NOMO-1 treated with dmso at 0.1 percent for 144 hours (cell line): ENCODE data around the gene GAGE10.
A peak's percentile ranks its signal among the peaks of the same experiment; 100 is the strongest.

Source experiments
- DNase-seq: peaks from one replicate; lab custom pipeline; 2025; ENCODE audit not compliant: unreplicated experiment; lab: John Stamatoyannopoulos, UW

The GAGE10 gene, protein sequence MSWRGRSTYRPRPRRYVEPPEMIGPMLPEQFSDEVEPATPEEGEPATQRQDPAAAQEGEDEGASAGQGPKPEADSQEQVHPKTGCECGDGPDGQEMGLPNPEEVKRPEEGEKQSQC

DNA sequence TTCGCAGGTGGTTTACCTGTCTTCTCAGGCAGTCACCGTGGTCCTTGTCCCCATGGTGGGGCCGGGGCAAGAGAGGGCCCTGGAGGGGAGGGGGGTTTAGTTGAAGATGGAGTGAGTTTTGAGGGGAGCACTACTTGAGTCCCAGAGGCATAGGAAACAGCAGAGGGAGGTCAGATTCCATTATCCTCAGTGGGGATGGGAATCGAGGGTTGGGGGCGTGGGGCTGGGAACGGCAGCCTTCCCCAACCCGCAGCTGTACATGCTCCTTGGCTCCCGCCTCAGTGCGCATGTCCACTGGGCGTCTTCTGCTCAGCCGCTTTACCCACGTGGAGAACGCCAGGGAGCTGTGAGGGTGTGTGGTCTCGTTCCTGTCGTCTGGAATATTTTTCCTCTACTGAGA, at the start of gene GAGE10:
GAGE10 (plus strand) TSS at position 301 of the 400 bp plus-strand sequence. CDS start 1,214 bp downstream, outside the sequence.
- no peak for DNase-seq

DNA sequence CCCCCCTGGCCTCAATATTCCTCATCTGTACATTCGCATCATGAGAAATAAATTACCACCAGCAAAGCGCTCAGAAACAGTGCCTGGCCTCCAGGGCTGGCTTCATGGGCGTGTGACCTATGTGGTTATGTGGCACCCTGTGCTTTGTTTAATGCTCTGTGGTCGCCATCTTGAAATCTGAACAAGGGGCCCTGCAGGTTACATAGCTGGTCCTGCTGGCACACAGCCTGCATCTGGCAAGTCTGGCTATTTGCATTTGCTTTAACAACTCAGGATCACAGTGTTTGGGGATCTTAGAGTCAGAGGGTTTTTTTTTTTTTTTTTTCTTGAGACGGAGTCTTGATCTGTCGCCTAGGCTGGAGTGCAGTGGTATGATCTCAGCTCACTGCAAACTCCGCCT, 48.8 kb upstream of the GAGE10 start:
- no peak for DNase-seq

DNA sequence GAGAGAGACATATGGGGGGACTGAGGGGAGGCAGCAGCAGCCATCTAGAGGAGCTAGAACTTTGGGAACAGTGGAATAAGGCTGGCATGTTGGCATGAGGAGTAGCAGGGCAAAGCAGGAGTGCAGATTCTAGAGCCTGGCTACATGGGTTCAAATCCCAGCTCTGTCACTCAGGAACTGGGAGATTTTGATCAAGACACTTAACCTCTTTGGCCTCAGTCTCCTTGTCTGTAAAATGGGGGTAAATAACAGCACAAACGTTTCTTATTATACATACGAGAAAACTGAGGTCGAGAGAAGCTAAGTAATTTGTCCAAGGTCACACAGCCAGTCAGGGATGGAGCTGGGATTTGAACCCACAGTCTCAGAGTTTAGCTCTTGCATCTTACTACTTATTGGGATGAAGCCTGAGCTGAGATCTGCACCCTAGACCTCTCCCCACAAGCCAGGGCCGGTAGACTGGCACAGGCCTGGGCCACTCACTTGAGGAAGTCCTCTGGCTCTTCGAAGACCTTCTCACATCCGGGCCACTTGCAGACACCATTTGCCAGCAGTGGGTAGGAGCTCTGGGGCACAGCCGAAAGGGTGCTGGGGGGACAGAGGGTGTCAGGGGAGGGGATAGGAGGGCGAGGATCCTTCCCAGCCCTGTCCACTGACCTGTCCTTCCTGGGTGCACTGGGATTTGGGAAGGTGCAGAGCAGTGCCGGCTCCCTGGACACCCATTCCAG, 47.0 kb upstream of the GAGE10 start:
- no peak for DNase-seq

DNA sequence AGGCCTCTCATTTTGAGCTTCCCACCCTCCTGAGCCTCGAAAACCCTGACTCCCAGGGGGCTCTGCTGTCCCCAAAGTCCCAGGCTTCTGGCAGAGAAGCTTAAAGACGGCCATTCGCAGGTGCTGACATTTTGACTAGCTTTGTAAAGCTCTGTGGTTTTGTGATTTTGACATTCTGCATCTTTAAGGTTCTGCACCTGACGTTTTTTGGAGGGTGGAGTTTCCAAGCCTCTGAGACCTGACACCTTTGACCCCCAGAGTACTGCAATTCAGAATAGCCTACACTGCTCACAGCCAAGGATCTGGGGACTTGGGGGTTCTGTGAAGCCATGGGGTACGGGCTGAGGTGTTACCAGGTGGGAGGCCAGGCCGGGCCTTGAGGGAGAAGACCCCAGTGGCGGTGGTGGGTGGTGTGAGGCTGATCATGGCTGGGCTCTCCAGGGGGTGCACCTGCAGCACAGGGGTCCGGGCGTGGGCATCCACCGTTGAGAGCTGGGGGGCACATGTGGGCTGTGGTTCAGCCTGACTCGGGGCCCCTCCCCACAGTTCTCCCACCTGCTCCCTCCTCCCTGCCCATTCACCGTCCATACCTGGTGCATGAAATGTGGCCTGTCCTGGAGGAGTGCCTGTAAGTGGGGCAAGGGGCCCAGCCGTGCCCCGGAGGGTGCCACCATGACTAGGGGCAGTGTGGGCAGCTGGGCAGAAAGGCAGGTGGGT, 46.2 kb upstream of the GAGE10 start:
- no peak for DNase-seq

DNA sequence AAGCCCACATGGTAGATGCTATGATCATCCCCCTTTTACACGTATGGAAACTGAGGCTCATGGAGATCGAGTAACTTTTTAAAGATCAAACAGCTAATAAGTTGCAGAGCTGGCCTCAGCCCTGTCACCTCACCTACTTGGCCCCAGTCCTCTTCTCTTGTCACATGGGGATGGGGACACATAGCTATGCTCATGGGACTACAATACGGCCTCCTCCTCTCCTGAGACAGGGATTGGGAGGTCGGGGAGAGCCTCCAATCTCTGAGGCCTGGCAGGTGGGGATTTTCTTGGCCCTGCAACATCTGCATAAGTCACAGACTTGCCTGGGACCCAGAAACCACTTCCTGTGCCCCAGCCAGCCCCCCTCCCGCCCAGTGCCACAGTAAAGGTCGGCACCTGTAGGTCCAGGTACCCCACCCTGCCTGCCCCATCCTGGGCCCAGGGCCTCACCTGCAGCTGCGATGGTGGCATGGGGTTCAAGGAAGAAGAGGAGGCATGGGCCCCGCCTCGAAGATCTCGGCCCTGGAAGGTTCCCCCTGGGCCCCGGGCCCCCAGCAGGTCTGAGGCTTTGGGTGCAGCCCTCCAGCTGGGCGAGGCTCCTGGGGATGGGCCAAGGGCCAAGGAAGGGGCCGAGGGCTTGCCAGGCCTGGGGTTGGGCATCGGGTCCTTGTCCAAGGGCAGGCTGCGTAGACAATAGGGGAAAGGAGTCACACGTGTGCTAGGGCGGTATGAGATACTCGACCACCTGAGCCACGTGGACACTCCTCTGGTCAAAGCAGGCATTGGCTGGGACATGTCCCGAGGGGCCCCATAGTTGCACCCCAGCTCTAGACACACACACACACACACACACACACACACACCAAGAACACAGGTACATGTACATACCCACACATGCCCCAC, 45.3 kb upstream of the GAGE10 start:
- no peak for DNase-seq

DNA sequence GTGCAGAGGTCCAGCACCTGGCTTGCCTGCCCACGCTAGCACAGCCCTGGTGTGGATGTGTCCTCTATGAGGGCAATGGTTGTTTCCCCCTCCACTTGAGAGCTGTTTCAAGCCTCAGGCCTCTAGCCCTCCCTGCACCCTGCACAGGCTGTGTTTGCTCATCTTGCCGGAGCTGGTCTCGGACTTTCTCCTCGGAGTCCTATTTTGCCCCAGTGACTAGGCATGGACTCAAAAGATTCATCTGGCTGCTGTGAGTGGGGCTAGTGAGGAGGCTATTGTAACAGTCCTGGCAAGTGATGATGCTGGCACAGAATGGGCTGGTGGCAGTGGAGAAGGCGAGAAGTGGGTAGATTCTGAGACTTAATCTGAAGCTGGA, 44.7 kb upstream of the GAGE10 start:
- no peak for DNase-seq

DNA sequence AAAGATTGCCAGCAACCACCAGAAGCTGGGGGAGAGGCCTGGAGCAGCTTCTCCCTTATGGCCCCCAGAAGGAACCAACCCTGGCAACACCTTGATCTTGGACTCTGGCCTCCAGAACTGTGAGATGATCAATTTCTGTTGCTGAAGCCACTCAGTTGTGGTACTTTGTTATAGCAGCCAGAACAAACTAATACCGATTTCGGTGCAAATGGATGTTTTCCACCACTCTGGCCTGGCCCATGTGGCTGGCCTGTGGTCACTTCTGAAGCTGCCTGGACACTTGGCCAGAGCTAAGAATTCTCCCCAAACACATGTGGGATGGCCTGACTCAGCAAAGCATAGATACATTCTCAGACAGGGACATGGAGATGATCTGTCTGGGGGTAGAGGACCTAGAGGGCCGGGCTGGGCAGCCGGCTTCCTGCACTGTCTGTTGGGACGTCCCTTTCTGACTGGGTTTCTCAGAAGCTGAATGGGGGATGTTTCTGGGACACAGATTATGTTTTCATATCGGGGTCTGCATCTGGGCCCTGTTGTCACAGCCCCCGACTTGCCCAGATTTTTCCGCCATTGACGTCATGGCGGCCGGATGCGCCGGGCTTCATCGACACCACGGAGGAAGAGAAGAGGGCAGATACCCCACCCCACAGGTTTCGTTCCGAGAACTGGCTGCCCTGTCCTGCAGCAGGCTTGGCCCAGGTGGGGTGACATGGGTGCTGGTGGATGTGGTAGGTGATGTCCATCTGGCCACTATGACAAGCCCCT, 43.0 kb upstream of the GAGE10 start:
- DNase-seq: no peak

DNA sequence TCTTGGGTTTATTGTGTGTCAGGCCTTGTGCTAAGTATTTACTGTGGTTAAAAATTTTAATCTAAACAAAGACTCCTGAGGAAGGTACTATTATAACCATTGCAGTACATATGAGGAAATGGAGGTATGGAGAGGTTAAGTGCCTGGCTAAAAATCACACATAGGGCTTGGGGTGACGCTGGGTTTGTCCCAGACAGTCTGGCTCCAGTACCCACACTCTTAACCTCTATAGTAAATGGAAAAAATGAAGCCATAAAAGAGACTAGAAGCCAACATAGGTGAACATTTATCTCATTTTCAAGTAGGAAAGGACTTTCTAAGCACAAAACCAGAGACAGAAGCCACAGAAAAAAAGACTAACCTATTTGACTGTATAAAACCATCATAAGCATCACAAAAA, 40.8 kb upstream of the GAGE10 start:
- no peak for DNase-seq

DNA sequence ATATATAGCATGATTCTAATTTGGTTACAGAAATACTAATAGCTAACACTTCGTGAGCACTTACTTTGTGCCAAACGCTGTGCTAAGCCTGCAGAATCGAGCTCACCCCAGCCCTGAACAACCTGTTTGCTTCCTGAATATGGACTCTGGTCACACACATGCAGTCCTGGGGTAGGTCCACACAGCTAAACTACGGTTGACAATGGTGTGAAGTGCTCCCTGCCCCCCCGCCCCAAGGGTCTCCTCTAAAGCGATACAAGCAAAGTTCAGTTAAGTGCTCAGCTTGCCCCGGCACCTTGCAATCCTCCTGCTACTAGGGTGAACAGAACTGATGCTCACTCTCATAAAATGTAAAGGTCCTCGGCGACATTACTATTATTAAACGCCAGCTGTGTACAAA, 39.8 kb upstream of the GAGE10 start:
- DNase-seq: no peak

DNA sequence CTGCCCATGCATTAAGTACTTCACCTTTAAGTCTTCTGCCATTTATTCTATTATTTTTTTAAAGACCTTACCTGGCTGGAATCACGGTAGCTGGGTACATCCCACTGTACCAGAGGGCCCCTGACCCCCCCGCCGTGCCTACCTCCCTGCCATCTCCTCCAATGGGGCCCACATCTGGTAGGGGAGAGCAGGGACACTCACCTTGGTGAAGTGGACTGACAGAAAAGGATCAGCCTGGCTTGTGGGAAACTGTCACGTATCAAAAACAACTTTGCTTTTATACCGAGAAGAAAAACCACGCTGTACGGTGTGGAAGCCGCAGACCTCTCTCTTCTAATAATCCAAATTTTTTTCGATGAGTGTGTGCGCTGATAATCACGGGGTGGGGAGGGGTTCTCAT, 39.0 kb upstream of the GAGE10 start, which contains the start of gene FOXP3:
FOXP3 (minus strand) TSS at position 251 of the 400 bp plus-strand sequence. CDS start 6,205 bp downstream, outside the sequence.
- DNase-seq: no peak

DNA sequence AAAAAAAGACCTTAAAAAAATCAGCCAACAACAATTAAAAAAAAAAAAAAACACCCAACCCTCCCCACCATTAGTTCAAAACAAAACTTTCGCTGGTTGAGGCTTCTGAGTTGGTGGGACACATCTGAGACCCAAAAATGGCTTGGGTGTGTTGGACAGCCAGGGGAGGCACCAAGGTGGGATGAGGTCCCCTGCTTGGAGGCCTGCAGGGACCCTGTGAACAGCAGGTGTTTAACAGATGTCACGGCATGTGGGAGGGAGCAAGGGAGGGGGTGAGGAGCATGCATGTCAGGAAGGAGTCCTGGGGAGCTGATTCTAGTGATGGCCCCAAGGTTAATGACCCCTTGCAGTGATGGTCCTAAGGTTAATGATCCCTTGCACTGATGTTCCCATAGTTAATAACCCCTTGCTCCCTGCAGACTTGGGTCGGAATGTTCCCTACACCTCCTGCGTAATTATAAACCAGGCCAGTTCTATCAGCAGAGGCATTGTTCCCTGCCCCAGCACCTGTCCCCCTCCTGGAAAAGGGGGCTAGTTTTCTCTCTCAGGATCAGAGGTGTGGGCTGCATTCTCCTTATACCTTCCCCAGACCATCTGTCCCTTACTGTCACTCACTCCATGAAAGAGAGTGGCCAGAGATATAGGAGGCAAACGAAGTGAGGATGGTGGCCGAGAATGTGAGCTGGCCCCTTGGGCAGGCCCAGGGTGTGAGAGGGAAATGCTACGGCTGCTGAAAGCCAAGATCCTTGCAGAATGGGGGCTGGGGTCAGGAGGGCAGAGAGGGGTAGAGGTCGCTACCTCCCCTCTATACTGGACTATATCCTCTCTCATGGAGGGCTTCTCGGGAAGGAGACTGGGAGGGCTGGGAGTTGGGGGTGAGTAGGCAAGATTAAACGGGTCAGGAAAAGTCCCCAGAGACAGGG, 36.7 kb upstream of the GAGE10 start:
- DNase-seq: no peak

DNA sequence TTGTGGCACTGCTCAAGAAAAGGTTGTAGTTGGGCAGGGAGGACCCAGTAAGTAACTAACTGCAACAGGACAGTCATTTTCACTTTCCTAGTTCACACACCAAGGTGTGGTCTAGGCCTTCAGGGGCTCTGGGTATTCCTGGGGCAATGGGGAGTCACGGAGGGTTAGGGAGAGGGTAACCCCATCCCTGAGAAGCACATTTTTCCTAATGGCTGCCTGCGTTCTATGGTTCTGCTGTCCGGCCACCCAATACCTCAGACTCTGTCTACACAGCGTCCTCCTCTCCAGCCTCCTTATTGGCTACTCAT, 34.8 kb upstream of the GAGE10 start:
- no peak for DNase-seq

DNA sequence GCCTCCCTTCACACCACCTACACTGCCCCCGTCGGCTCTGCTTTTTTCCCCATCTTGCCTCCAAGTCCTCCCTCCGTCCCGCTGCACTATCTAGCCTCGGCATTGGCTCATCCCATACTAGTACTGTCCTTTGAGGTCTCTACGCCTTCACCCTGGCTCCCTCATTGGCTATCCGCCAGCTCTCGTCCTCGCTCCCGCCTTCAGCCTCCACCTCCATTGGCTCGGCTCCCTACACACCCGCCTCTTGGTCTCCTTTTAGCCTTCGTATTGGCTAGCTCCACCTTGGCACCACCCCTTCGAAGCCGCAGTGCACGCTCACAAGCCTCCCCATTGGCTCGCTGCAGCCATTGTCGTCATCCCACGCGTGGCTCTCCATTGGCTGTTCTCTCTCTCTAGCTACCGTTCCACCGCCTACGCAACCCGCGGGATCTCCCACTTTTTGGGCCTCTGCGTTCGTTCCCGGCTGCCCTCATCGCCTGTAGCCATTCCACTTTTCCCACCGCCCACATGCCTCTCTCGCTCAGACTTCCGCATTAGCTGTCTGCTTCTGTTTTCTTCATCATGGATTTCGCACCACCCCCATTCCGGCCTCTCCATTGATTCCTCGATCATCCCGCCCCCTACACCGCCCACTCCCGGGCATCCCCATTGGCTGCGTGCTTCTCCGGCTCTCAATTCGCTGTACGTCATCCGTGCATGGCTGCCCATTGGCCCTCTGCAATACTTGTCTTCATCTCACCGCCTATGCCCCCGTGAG, 34.3 kb upstream of the GAGE10 start:
- peak; percentile 94 for DNase-seq

DNA sequence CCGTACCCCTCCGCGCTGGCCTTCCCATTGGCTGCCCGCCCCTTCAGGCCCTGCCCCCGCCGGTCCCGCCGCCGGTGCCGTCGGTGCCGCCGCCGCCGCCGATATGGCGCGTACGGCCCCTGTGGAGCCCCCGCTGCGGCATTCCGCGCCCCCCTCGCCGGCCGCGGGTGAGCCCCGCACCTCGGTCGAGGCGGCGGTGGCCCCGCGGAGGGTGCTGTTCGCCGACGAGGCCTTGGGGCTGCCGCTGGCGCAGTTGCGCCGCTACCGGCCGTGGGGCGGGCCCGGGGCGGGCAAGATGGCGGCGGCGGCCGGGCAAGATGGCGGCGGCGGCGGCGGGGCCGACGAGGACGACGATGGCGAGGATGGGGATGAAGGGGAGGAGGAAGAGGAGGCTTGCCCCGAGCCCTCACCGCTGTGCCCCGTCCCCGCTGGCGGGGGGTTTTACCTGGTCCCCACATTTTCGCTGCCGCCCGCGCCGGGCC, 33.6 kb upstream of the GAGE10 start, which contains the start of gene PPP1R3F:
PPP1R3F (plus strand) TSS at position 27 of the 482 bp plus-strand sequence; CDS start at position 104, 77 bp downstream.
- no peak for DNase-seq

DNA sequence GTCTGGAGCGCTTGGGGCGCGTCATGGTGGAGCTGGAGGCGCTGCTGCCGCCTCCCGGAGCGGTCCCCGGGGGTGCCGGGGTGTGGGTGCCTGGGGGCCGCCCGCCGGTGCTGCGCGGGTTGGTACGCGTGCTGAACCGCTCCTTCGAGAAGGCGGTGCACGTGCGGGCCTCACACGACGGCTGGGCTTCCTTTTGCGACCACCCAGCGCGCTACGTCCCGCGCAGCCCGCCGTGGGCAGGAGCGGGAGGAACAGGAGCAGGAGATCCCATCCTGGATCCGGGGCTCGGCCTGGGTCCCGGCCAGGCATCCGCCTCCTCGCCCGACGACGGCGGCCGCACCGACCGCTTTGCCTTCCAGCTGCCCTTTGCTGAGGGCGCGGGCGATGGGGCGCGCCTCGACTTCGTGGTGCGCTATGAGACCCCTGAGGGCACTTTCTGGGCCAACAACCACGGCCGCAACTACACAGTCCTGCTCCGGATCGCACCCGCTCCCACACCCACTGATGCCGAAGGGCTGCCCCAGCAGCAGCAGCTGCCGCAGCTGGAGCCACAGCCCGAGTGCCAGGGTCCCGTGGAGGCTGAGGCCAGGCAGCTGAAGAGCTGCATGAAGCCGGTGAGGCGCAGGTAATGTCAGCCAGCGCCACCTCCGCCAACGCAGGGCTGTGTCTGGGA, 33.1 kb upstream of the GAGE10 start:
- DNase-seq: no peak

DNA sequence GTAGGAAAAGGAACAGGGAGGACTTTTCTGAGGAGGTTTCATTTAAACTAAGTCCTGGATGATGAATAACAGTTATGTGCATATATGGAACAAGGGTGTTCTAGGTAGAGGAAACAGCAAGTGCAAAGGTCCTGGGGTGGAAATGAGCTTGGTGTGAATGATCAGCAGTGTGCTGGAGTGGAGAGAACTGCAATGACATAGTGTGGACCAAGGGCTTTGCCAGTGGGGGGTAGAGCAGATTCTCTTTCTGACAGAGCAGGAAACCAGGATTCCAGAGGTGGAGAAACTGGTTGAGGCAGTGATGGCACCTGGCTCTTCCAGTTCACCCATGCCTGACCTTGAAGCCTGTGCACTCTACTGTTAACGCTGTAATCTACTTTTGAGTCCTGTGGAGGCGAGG, 32.1 kb upstream of the GAGE10 start:
- no peak for DNase-seq

DNA sequence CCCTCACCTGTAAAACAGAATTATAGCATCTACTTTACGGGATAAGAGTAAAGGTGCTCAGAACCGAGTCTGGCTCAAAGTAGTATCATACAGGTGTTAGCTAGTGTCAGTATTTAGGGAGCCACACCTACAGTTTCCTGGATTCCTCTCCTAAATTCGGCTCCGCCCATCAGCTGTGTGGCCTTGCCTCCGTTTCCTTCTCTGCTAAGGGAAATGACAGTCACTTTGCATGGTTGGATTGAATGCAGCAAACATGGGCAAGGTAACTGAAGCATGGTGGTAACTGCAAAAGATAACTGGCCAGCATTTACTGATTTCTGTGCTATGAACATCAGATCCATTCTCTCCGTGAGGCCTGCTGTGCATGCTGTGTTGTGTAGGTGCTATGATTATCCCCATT, 31.0 kb upstream of the GAGE10 start:
- no peak for DNase-seq

DNA sequence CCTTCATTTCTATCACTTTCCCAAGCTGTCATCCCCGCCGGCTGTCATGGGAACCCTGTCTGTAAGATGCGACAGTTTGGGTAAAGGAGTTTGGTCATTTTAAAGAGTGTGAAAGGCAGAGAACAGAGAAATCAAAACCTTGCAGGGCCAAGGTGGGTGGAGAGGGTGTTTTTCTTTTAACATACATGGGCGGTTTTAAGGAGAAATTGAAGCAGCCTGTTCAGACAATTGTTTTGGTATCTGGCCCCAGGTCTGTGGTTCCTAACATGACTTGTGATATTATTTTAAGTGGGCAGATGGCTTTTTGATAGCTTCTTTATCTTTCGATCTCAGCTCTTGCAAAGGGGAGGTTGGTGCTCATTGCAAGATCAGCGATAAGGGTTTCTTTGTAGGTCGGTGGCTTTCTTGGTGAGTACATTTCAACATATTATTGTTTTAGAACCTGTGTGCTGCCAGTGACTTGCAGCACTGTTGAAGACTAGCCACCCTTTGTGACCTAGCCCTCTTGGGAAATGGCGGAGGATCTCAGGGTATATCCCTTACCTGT, 30.2 kb upstream of the GAGE10 start:
- no peak for DNase-seq
